Cardiac muscle cell (in vitro differentiated cells and primary cell): ENCODE results near the gene COL25A1. TPM values are rescaled to one million over a fixed set of nuclear protein-coding genes. Genes with fewer than 3 reads are reported as not detected.

Experiments used
- DNase-seq, 2 donors: peaks; one replicate each; pipeline versions ENCODE4 v3.0.0 to v3.0.0-alpha.2; 2010 to 2017; ENCODE audit warnings: low read depth in 1 of 2, low spot score in 1 of 2
- H3K27ac ChIP-seq: fragments of 200-600 bp; sonication (generic); 2 replicates; pipeline ENCODE4 v1.5.1; 2016
- H3K27me3 ChIP-seq: fragments of 200-600 bp; sonication (generic); 2 replicates; pipeline ENCODE4 v1.6.0; 2016; ENCODE audit warnings: control low read depth
- H3K36me3 ChIP-seq: fragments of 200-600 bp; sonication (generic); 2 replicates; pipeline ENCODE4 v1.5.1; 2016; ENCODE audit warnings: control low read depth
- H3K4me1 ChIP-seq: fragments of 200-600 bp; sonication (generic); 2 replicates; pipeline ENCODE4 v1.8.1; 2017; ENCODE audit warnings: low read depth, mild to moderate bottlenecking, mixed run types
- H3K4me3 ChIP-seq: fragments of 200-600 bp; sonication (generic); 2 replicates; pipeline ENCODE4 v1.5.1; 2016; ENCODE audit warnings: mild to moderate bottlenecking
- H3K9me3 ChIP-seq: fragments of 200-600 bp; sonication (generic); 2 replicates; pipeline ENCODE4 v1.5.1; 2017; ENCODE audit warnings: low read depth, mild to moderate bottlenecking, control low read depth
- CTCF ChIP-seq: IDR thresholded peaks from 2 replicates; pipeline ENCODE4 v1.5.1; 2012; ENCODE audit warnings: low read depth, mild to moderate bottlenecking, low read length
- polyA plus RNA-seq: library from polyadenylated mRNA; unstranded; fragments of >200 nt; fragmentation: Nextera tagmentation; extraction: Ambion mirVana; gene quantifications from 2 replicates; pipeline ENCODE4 v1.2.1, GENCODE V29; 2016
- total RNA-seq: library from RNA; depleted of rRNA; stranded (reverse); fragments of >200 nt; gene quantifications from 2 replicates; pipeline ENCODE4 v1.2.3, GENCODE V29; 2016

The COL25A1 gene
- total and polyA plus RNA-seq, 2 experiments from 2014 or later = 3.5 to 8.4 TPM

DNA sequence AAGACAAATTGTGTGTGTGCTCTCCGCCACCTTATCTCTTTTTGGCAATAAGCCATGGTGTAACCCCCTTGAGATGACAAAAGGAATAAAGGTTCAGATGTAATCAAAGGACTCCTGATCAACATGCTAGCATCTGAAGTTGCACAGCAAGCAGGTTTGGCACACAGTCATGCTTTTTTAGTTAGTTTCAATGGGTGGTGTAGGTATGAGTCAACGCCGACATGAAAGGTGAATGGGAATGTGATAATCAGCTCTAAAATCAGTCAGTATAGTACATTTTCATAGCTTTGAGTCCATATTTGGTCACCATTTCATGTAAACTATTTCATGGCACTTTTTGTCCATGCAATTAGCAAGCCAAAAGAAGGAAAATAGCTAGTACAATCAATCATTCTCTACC is 489.2 kb downstream of the COL25A1 start:
- no peak overlapping the region for H3K4me3 ChIP-seq
- no peaks in the 10 kb centered on the region for H3K27me3 ChIP-seq
- DNase-seq = no peak
- TF ChIP-seq CTCF = no peak
- H3K36me3 ChIP-seq = no peaks in the 10 kb centered on the region
- no peak overlapping the region for H3K27ac ChIP-seq
- H3K4me1 ChIP-seq = no peaks in the 10 kb centered on the region
- H3K9me3 ChIP-seq = no peaks in the 10 kb centered on the region

DNA sequence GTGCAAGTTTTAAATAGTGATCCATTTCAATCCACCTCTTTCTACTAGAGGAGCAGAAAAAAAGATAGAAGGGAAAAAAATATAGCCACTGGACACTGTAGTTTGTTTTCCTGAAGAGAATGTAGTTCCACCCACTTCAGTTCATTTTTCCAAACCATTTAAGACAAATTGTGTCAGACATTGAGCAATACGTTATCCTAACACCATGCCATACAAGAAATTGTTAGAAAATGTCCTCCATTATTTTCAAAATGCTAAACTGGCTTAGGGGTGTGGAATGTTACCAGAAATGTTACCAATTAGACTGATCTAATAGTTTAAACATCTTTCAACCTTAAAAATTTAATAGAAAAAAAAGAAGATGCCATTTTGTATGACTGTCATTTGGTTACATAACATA is 491.0 kb downstream of the COL25A1 start:
- no peak for TF ChIP-seq CTCF
- no peaks in the 10 kb centered on the region for H3K9me3 ChIP-seq
- no peaks in the 10 kb centered on the region for H3K4me1 ChIP-seq
- H3K36me3 ChIP-seq = no peaks in the 10 kb centered on the region
- no peak overlapping the region for H3K4me3 ChIP-seq
- no peak overlapping the region for H3K27ac ChIP-seq
- no peak for DNase-seq
- H3K27me3 ChIP-seq = no peaks in the 10 kb centered on the region

- no peak overlapping the region for H3K27ac ChIP-seq
- H3K9me3 ChIP-seq = no peaks in the 10 kb centered on the region
- DNase-seq = no peak
- TF ChIP-seq CTCF = no peak
- no peaks in the 10 kb centered on the region for H3K27me3 ChIP-seq
- H3K4me1 ChIP-seq = no peaks in the 10 kb centered on the region
- H3K36me3 ChIP-seq = no peaks in the 10 kb centered on the region
- H3K4me3 ChIP-seq = no peak overlapping the region
These were observed 492.4 kb downstream of the COL25A1 start for GRCh38 chr4:108810087-108810486.

DNA sequence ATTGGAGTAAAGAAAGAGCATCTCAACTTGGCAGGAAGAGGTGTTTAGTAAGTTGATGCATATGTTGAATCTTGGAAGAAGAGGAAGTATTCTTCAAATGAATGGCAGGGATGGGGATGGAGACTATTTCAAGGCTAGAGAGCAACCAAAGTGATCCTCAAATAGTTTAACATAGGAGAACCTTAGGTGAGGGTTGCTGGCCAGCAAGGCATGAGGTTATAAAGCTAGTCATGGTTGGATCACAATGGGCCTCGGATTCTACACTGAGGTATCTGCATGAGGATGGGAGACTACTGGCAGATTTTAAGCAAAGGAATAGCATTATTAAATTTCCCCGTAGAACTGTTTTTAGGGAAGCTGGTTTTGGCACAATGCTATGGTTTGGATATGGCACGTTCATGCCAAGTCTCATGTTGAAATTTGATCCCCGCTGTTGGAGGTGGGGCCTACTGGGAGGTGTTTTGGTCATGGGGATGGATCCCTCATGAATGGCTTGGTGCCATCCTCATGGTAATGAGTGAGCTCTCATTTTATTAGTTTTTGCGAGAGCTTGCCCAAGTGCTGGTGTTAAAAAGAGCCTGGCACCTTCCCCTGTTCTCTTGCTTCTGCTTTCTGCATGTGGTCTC is 497.7 kb downstream of the COL25A1 start:
- no peaks in the 10 kb centered on the region for H3K36me3 ChIP-seq
- no peak for DNase-seq
- H3K4me1 ChIP-seq = no peaks in the 10 kb centered on the region
- TF ChIP-seq CTCF = no peak
- no peak overlapping the region for H3K27ac ChIP-seq
- no peaks in the 10 kb centered on the region for H3K27me3 ChIP-seq
- no peak overlapping the region for H3K4me3 ChIP-seq
- H3K9me3 ChIP-seq = no peaks in the 10 kb centered on the region

GRCh38 chr4:108799306-108799705 is 503.2 kb downstream of the COL25A1 start:
- Histone ChIP-seq H3K9me3 (no peaks in the 10 kb centered on the region), H3K4me1 (no peaks in the 10 kb centered on the region), H3K27ac (no peak overlapping the region), H3K4me3 (no peak overlapping the region), H3K27me3 (no peaks in the 10 kb centered on the region), H3K36me3 (no peaks in the 10 kb centered on the region)
- TF ChIP-seq CTCF = no peak
- DNase-seq = no peak
